HEK293 (cell line): ENCODE measurements around the gene FRMD4B.

Experiments
- TCF7L2 ChIP-seq: IDR thresholded peaks from 2 replicates; pipeline ENCODE4 v1.6.1; 2011; ENCODE audit warnings: low read depth, mild to moderate bottlenecking, inconsistent platforms, low read length, moderate library complexity, borderline replicate concordance
- ZNF169 ChIP-seq: fragments of 450-650 bp; formaldehyde crosslinking; IDR thresholded peaks from 2 replicates; pipeline ENCODE4 v1.5.1; 2016; ENCODE audit warnings: missing biosample characterization, missing genetic modification characterization
- ZNF501 ChIP-seq: fragments of 450-650 bp; formaldehyde crosslinking; IDR thresholded peaks from 2 replicates; pipeline ENCODE4 v1.5.1; 2016; ENCODE audit warnings: missing biosample characterization, missing genetic modification characterization
- ZNF560 ChIP-seq: fragments of 450-650 bp; formaldehyde crosslinking; IDR thresholded peaks from 2 replicates; pipeline ENCODE4 v1.5.1; 2017; ENCODE audit warnings: missing biosample characterization, missing genetic modification characterization, borderline replicate concordance

DNA sequence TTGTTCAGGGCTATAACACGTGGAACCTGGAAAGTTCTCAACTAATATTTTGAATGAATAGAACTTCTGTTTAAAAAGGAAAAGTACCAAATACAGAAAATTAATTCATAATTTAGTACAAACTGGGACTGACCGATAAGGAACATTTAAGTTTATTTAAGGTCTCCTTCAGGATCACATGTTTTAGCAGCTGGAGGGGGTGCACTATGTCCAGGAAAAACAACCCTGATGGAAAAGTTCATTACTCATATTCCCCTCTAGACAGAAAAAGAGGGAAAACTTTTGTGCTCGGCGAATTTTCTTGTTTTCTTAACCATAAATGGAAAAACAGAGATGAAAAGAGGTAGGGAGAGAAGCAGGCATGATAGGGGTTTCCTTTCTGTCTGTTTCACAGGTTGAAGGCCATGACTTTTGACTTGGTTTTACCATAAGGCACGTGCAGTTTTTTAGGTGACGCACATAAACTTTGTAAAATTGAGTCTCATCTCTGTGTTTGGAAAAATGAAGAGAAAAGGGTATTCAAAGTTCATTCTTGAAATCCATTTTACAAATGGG lies 26.5 kb downstream of the FRMD4B start:
- TF ChIP-seq ZNF560 (tag by site-specific recombination) (no peak), TCF7L2 (no peak), ZNF169 (tag by site-specific recombination) (no peak), ZNF501 (no peak)
